A549 (cell line): ENCODE measurements around the gene ARID3A. TPM values are rescaled to one million over a fixed set of nuclear protein-coding genes. Genes with fewer than 3 reads are reported as not detected.
A peak's percentile ranks its signal among the peaks of the same experiment; 100 is the strongest.

ENCODE experiments used
- ATAC-seq, 2 experiments: fragments of 200-7000 bp in 1 of 2; fragments of >200 bp in 1 of 2; cut with Nextera tagmentation in 1 of 2; cut with Tn5 transposase in 1 of 2; 3 replicates each; pipeline versions ENCODE4 v1.8.0 to v1.9.1; 2018 to 2020; ENCODE audit warnings: mild to moderate bottlenecking in 1 of 2, moderate library complexity in 1 of 2
- CTCF ChIA-PET: fragments of 300-600 bp; sonication (Branson Sonifier 250); formaldehyde crosslinking; extraction: SDS; loops from one replicate; lab custom pipeline; 2021; ENCODE audit warnings: antibody characterized with exemption, inconsistent platforms; lab: Yijun Ruan, JAX
- POLR2A ChIA-PET: fragments of 350-600 bp; formaldehyde crosslinking; extraction: SDS; loops from one replicate; lab custom pipeline; 2021; ENCODE audit warnings: antibody characterized with exemption, inconsistent platforms; lab: Yijun Ruan, JAX
- DNase-seq, 2 experiments: peaks; one replicate each; pipeline versions ENCODE4 v3.0.0 to v3.0.0-alpha.2; 2011 to 2016; ENCODE audit warnings: low read depth in 1 of 2, low spot score in 1 of 2
- FAIRE-seq: peaks from 2 replicates; lab custom pipeline; 2011; peaks lifted over from hg19 to GRCh38; lab: Jason Lieb, UNC
- H3K27ac ChIP-seq, 2 experiments: fragments of >200 bp; sonication (Bioruptor Twin); formaldehyde crosslinking; 3 replicates each; pipeline ENCODE4 v1.5.1; 2016 to 2017
- H3K4me1 ChIP-seq: fragments of >200 bp; sonication (Bioruptor Twin); formaldehyde crosslinking; 3 replicates; pipeline ENCODE4 v1.6.1; 2016
- H3K4me2 ChIP-seq: fragments of >200 bp; sonication (Bioruptor Twin); formaldehyde crosslinking; 3 replicates; pipeline ENCODE4 v1.6.1; 2016
- H3K4me3 ChIP-seq: fragments of >200 bp; sonication (Bioruptor Twin); formaldehyde crosslinking; 3 replicates; pipeline ENCODE4 v1.5.1; 2016
- H3K9me3 ChIP-seq: fragments of >200 bp; sonication (Bioruptor Twin); formaldehyde crosslinking; 3 replicates; pipeline ENCODE4 v1.6.1; 2016
- BHLHE40 ChIP-seq: IDR thresholded peaks from 2 replicates; pipeline ENCODE4 v1.6.1; 2012; ENCODE audit warnings: low read depth, low read length, inconsistent platforms
- CEBPB ChIP-seq, 2 experiments: fragments of >200 bp in 1 of 2; sonication (Bioruptor Twin) in 1 of 2; formaldehyde crosslinking in 1 of 2; IDR thresholded peaks; 2 replicates each; pipeline ENCODE4 v1.6.1; 2012 to 2016
- HOXA7 ChIP-seq: fragments of 250-450 bp; sonication (Bioruptor Pico); IDR thresholded peaks from 2 replicates; pipeline ENCODE4 v1.5.0; 2020; ENCODE audit warnings: mild to moderate bottlenecking, moderate library complexity
- JUNB ChIP-seq: fragments of >200 bp; sonication (Bioruptor Twin); formaldehyde crosslinking; IDR thresholded peaks from 2 replicates; pipeline ENCODE4 v1.6.1; 2016
- TFCP2L1 ChIP-seq: fragments of 250-450 bp; sonication (Bioruptor Pico); IDR thresholded peaks from 2 replicates; pipeline ENCODE4 v1.5.0; 2021; ENCODE audit warnings: mild to moderate bottlenecking
- ZFP36 ChIP-seq: fragments of 450-650 bp; IDR thresholded peaks from 2 replicates; pipeline ENCODE4 v1.6.1; 2014; ENCODE audit warnings: borderline replicate concordance; ENCODE audit not compliant: partially characterized antibody
- ZNF302 ChIP-seq: fragments of 250-450 bp; sonication (Bioruptor Pico); IDR thresholded peaks from 2 replicates; pipeline ENCODE4 v1.9.0; 2021; ENCODE audit warnings: inconsistent platforms, mild to moderate bottlenecking, moderate library complexity
- WGBS: methylation state at CpG from one replicate; pipeline ENCODE4 v1.1.6; 2017; ENCODE audit errors: missing lambda C conversion rate; 5-methylcytosine and 5-hydroxymethylcytosine counted together
- polyA plus RNA-seq, 4 experiments: library from polyadenylated mRNA; depleted of rRNA in 3 of 4; stranded (reverse); fragments of >200 nt; fragmentation: RNase III in 1 of 4; extraction: RNeasy Plus Mini Kit Qiagen cat#74134 plus additional on column Dnase treatment in 1 of 4; gene quantifications; 2 replicates in 3 of 4; 3 replicates in 1 of 4; pipeline ENCODE4 v1.2.3, GENCODE V29; 2011 to 2017
- TF ChIP-seq, protein P1 (sequence below): fragments of 150-350 bp; IDR thresholded peaks from 2 replicates; pipeline ENCODE4 v1.6.1; 2014; ENCODE audit warnings: low read depth, mild to moderate bottlenecking, low read length
- TF ChIP-seq, protein P2 (sequence below): fragments of >200 bp; sonication (Bioruptor Twin); formaldehyde crosslinking; IDR thresholded peaks from 3 replicates; pipeline ENCODE4 v1.6.1; 2016
- TF ChIP-seq, protein P3 (sequence below): IDR thresholded peaks from 2 replicates; pipeline ENCODE4 v1.6.1; 2012
- TF ChIP-seq, protein P4 (sequence below): fragments of >200 bp; sonication (Bioruptor Twin); formaldehyde crosslinking; IDR thresholded peaks from 3 replicates; pipeline ENCODE4 v1.5.1; 2016
- TF ChIP-seq, protein P5 (sequence below): fragments of 200-600 bp; sonication (generic); IDR thresholded peaks from 2 replicates; pipeline ENCODE4 v1.6.1; 2016; ENCODE audit warnings: antibody characterized with exemption, mild to moderate bottlenecking, moderate library complexity

ARID3A gene
- polyA plus RNA-seq, 2 of the 4 experiments (the other 2 are of a cell fraction), result 3.3 to 6.1 TPM

DNA sequence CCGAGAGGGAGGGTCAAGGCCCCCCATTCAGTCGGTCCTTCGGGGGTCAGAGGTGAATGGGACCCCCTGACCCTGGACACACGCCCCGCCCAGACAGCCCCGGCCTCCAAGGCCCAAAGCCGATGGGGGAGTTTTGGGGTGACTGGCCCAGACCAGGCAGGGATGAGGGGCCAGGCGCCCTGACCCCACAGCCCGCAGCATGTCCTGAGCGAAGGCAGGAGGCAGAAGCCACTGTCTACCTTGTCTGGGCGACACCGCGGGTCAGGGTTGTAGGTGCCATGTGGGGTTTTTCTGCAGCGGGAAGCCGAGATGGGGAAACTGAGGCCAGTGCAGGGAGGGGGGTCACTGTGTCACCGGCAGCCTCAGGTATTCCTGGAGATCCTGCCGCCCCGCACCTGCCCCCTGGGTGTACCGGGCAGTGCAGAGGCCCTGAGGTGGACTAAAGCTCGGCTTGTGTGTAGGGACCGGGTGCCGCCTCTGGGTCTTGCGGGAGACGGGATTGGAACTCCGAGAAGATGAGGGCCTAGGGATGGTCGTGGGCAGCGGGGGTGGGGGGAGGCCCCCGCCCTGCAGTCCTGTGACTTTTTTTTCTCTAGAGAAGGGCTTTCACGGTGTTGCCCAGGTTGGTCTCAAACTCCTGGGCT lies 8.5 kb downstream of the ARID3A start:
- peaks cover 28% of the 10 kb centered on the region for H3K4me1 ChIP-seq
- POLR2A ChIA-PET, result no interaction called here
- H3K4me3 ChIP-seq, result no peak overlapping the region
- CTCF ChIA-PET, result interaction anchor here (0.5 to 1.3 kb wide), 5 partner anchors 11 to 165 kb away, joined by 3 to 5 read pairs (median 3); partner anchors contain the start of genes MED16 and RNU6-9
- peak overlapping the region; percentile 17; the same call in 2 of the 3 replicates for H3K4me2 ChIP-seq
- ATAC-seq (peak in 1 of 2 experiments; percentile 29; a peak in 3 of 6 replicates), FAIRE-seq (no peak)
- peak overlapping the region in 1 of 2 experiments; percentile 88; a peak in 3 of 6 replicates for H3K27ac ChIP-seq
- 83% methylated on average over 9 of the region's 29 CpGs for WGBS
- TF ChIP-seq JUNB (no peak), TFCP2L1 (CRISPR knock-in tag) (no peak), BHLHE40 (no peak), HOXA7 (CRISPR knock-in tag) (no peak)
- TF ChIP-seq, protein P1, sequence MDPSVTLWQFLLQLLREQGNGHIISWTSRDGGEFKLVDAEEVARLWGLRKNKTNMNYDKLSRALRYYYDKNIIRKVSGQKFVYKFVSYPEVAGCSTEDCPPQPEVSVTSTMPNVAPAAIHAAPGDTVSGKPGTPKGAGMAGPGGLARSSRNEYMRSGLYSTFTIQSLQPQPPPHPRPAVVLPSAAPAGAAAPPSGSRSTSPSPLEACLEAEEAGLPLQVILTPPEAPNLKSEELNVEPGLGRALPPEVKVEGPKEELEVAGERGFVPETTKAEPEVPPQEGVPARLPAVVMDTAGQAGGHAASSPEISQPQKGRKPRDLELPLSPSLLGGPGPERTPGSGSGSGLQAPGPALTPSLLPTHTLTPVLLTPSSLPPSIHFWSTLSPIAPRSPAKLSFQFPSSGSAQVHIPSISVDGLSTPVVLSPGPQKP, result no peak
- TF ChIP-seq, protein P2, sequence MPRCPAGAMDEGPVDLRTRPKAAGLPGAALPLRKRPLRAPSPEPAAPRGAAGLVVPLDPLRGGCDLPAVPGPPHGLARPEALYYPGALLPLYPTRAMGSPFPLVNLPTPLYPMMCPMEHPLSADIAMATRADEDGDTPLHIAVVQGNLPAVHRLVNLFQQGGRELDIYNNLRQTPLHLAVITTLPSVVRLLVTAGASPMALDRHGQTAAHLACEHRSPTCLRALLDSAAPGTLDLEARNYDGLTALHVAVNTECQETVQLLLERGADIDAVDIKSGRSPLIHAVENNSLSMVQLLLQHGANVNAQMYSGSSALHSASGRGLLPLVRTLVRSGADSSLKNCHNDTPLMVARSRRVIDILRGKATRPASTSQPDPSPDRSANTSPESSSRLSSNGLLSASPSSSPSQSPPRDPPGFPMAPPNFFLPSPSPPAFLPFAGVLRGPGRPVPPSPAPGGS, result no peak
- TF ChIP-seq, all 56 proteins: peak for 0
- DNase-seq, result no peak
- no peaks in the 10 kb centered on the region for H3K9me3 ChIP-seq

DNA sequence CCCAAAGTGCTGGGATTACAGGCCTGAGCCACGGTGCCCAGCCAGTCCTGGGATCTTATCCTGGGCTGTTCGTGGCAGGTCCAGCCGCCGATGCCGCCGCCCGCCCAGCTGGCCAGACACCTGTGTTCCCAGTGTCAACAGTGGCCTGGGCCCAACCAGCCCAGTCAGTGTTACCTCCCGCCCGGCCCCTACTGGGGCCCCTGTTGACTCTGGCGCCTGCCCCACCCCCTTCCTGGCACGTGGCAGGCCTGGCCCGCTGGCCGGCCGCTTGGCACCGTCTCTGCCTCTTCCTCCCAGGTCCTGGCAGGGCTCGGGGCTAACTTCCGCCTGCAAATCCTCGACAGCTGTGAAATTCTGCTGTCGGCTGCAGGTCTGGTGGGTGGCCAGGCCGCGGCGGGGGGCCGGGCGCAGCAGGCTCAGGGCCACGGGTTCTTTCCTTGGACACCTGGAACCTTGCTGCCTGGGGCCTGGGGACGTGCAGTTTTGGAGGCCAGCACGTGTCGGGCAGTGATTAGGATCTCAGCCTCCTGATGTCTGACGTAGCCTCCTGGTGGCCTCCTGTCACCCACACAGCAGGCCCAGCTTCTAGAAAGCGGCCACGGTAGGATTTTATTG lies 9.1 kb downstream of the ARID3A start:
- Histone ChIP-seq H3K4me3 (no peak overlapping the region), H3K4me1 (peaks cover 30% of the 10 kb centered on the region), H3K4me2 (peak overlapping the region; percentile 17; the same call in 2 of the 3 replicates), H3K27ac (peak overlapping the region in 1 of 2 experiments; percentile 88; a peak in 3 of 6 replicates), H3K9me3 (no peaks in the 10 kb centered on the region)
- POLR2A ChIA-PET, result no interaction called here
- CTCF ChIA-PET, result interaction anchor here (0.7 to 1.3 kb wide), 3 partner anchors 12 to 166 kb away, joined by 3 to 5 read pairs (median 3); no protein-coding TSS in a partner anchor
- TF ChIP-seq ZNF302 (CRISPR knock-in tag), result no peak
- TF ChIP-seq, protein P3, sequence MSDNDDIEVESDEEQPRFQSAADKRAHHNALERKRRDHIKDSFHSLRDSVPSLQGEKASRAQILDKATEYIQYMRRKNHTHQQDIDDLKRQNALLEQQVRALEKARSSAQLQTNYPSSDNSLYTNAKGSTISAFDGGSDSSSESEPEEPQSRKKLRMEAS, result peak; percentile 62
- no peak for TF ChIP-seq CEBPB (IDR thresholded peaks at IDR 0.05)
- no peak for TF ChIP-seq ZFP36
- FAIRE-seq (no peak), ATAC-seq (peak; percentile 23 to 55; a peak in 3 of 6 replicates), DNase-seq (peak in 1 of 2 experiments; percentile 38)
- WGBS, result 70% methylated on average over 14 of the region's 31 CpGs

DNA sequence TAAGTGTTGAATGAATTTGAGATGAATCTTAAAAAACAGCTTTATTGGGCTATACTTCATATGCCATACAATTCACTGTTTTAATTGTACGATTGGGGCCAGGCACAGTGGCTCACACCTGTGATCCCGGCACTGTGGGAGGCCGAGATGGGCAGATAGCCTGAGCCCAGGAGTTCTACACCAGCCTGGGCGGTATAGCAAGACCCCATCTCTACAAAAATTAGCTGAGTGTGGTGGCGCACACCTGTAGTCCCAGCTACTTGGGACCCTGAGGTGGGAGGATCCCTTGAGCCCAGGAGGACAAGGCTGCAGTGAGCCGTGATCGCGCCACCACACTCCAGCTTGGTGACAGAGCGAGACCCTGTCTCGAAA lies 10.3 kb downstream of the ARID3A start:
- FAIRE-seq (no peak), ATAC-seq (no peak), DNase-seq (no peak)
- Histone ChIP-seq H3K4me2 (no peak overlapping the region), H3K4me1 (peaks cover 37% of the 10 kb centered on the region), H3K27ac (no peak overlapping the region), H3K9me3 (no peaks in the 10 kb centered on the region), H3K4me3 (no peak overlapping the region)
- WGBS, result 95% methylated on average over 10 of the region's 10 CpGs
- TF ChIP-seq, protein P4, sequence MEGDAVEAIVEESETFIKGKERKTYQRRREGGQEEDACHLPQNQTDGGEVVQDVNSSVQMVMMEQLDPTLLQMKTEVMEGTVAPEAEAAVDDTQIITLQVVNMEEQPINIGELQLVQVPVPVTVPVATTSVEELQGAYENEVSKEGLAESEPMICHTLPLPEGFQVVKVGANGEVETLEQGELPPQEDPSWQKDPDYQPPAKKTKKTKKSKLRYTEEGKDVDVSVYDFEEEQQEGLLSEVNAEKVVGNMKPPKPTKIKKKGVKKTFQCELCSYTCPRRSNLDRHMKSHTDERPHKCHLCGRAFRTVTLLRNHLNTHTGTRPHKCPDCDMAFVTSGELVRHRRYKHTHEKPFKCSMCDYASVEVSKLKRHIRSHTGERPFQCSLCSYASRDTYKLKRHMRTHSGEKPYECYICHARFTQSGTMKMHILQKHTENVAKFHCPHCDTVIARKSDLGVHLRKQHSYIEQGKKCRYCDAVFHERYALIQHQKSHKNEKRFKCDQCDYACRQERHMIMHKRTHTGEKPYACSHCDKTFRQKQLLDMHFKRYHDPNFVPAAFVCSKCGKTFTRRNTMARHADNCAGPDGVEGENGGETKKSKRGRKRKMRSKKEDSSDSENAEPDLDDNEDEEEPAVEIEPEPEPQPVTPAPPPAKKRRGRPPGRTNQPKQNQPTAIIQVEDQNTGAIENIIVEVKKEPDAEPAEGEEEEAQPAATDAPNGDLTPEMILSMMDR, result no peak
- TF ChIP-seq, protein P5, sequence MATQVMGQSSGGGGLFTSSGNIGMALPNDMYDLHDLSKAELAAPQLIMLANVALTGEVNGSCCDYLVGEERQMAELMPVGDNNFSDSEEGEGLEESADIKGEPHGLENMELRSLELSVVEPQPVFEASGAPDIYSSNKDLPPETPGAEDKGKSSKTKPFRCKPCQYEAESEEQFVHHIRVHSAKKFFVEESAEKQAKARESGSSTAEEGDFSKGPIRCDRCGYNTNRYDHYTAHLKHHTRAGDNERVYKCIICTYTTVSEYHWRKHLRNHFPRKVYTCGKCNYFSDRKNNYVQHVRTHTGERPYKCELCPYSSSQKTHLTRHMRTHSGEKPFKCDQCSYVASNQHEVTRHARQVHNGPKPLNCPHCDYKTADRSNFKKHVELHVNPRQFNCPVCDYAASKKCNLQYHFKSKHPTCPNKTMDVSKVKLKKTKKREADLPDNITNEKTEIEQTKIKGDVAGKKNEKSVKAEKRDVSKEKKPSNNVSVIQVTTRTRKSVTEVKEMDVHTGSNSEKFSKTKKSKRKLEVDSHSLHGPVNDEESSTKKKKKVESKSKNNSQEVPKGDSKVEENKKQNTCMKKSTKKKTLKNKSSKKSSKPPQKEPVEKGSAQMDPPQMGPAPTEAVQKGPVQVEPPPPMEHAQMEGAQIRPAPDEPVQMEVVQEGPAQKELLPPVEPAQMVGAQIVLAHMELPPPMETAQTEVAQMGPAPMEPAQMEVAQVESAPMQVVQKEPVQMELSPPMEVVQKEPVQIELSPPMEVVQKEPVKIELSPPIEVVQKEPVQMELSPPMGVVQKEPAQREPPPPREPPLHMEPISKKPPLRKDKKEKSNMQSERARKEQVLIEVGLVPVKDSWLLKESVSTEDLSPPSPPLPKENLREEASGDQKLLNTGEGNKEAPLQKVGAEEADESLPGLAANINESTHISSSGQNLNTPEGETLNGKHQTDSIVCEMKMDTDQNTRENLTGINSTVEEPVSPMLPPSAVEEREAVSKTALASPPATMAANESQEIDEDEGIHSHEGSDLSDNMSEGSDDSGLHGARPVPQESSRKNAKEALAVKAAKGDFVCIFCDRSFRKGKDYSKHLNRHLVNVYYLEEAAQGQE, result no peak
- CTCF ChIA-PET, result interaction anchor here (0.6 to 1.8 kb wide), 4 partner anchors 9 to 288 kb away, joined by 3 to 4 read pairs (median 3); no protein-coding TSS in a partner anchor
- POLR2A ChIA-PET, result no interaction called here
